Mesodermal cell (in vitro differentiated cells): ENCODE data around the gene ERC1.
"Not testable (repeated sequence)": the region's sequence is repeated elsewhere in the genome, so short reads cannot be mapped to it uniquely, and the experiment has no call there.

ENCODE experiments used
- H3K27ac ChIP-seq: 2 replicates; pipeline ENCODE4 v1.7.0; 2013; ENCODE audit warnings: mild to moderate bottlenecking, low read depth, low read length, moderate library complexity; ENCODE audit not compliant: severe bottlenecking
- H3K36me3 ChIP-seq: 2 replicates; pipeline ENCODE4 v1.7.1; 2013; ENCODE audit warnings: mild to moderate bottlenecking, low read length, moderate library complexity; ENCODE audit not compliant: control insufficient read depth, insufficient read depth
- H3K4me1 ChIP-seq: one replicate; pipeline ENCODE4 v1.7.1; 2013; ENCODE audit warnings: mild to moderate bottlenecking, low read length; ENCODE audit not compliant: insufficient read depth, control insufficient read depth, poor library complexity, severe bottlenecking
- H3K4me3 ChIP-seq: 2 replicates; pipeline ENCODE4 v1.7.0; 2013; ENCODE audit warnings: low read length, control low read depth, mild to moderate bottlenecking; ENCODE audit not compliant: insufficient read depth, poor library complexity, severe bottlenecking; ENCODE audit errors: extremely low read depth
- H3K9me3 ChIP-seq: 2 replicates; pipeline ENCODE4 v1.7.1; 2013; ENCODE audit warnings: mild to moderate bottlenecking, low read length, moderate library complexity; ENCODE audit not compliant: control insufficient read depth
- WGBS, 2 experiments: methylation state at CpG; one replicate each; pipeline ENCODE4 v1.1.5; 2013; ENCODE audit warnings: missing lambda C conversion rate in 2 of 2; ENCODE audit not compliant: insufficient coverage in 2 of 2; 5-methylcytosine and 5-hydroxymethylcytosine counted together

The ERC1 gene

DNA sequence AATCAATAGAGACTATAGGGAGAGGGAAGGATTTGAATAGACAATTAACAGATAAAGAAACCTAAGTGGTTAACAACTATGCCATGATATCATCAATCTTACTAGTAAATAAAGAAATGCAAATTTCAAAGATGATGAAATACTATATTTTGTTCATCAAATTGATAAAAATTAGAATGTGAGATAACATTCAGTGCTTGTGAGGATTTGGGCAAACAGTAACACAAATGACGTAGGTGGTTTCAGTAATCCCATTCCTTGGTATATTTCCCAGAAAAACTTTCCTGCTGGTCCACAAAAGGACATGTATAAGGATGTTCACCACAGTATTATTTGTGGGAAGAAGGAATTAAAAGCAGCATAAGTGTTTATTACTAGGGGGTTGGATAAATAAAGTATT lies 136.0 kb downstream of the ERC1 start:
- Histone ChIP-seq H3K36me3 (no peaks in the 10 kb centered on the region), H3K9me3 (no peaks in the 10 kb centered on the region), H3K4me3 (no peak overlapping the region), H3K27ac (no peak overlapping the region), H3K4me1 (no peaks in the 10 kb centered on the region)
- WGBS, 2 experiments, result 100% methylated on average over 1 of the region's 1 CpG; no CpG with 5 or more reads in 1 of the 2 experiments

DNA sequence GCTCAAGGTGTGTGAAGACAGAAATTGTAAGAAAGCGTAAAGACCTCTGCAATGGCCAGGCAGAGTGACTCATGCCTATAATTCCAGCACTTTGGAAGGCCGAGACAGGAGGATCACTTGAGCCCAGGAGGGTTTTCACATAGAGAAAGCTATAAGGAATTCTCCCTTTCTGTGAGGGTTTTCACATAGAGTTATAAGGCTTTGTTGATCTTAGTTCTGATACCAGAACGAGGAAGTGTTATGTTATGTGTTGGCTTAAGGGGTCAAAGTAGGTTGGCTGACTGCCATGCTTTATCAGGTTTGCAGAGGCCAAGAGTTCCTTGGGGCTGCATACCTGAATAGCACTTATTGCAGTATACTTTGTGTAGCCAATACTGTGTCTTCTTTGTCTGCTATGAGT lies 139.1 kb downstream of the ERC1 start:
- Histone ChIP-seq H3K4me3 (no peak overlapping the region), H3K4me1 (no peaks in the 10 kb centered on the region), H3K36me3 (no peaks in the 10 kb centered on the region), H3K27ac (no peak overlapping the region), H3K9me3 (no peaks in the 10 kb centered on the region)
- 94 to 95% methylated on average over 2 of the region's 3 CpGs for WGBS, 2 experiments

DNA sequence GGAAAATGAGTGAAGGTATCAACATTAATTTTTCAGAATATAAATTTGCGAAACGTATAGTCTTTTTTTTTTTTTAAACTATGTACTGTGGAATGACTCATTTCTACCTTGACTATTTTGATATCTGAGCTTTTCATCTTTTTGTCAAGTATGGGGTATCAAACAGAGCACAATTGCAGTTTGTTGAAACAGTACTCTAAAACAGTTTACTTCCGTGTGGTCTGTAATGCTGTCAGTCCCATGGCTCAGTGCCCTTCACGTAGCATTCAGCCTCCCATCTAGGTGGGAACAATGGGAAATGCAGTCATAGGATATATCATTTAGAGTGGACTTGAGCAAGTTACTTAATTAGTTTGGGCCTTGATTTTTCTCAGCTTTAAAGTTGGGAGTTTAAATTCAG lies 139.5 kb downstream of the ERC1 start:
- 93 to 100% methylated on average over 2 of the region's 4 CpGs for WGBS, 2 experiments
- Histone ChIP-seq H3K4me3 (no peak overlapping the region), H3K27ac (no peak overlapping the region), H3K4me1 (no peaks in the 10 kb centered on the region), H3K36me3 (no peaks in the 10 kb centered on the region), H3K9me3 (no peaks in the 10 kb centered on the region)

DNA sequence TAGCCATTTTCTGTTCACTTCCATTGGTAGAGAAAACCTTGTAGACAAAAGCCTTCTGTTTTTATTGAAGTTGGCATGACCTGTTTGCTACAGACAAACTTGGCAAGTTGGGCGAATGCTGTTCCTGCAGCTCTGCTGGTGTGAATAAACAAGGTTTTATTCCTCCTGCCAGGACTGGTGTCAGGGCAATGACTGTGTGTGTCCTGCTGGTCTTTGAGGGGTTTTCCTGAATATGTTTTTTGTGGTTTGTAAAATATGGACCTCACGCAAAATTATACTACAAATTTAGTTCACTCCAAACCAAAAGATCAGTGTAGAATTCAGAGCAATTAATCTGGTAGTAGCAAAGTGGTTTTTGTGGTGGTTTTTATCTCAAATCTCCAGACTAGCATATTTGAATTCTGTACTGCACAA lies 140.8 kb downstream of the ERC1 start:
- Histone ChIP-seq H3K27ac (no peak overlapping the region), H3K9me3 (no peaks in the 10 kb centered on the region), H3K4me3 (no peak overlapping the region), H3K36me3 (no peaks in the 10 kb centered on the region), H3K4me1 (no peaks in the 10 kb centered on the region)
- WGBS, 2 experiments, result 0% methylated on average over 1 of the region's 2 CpGs

DNA sequence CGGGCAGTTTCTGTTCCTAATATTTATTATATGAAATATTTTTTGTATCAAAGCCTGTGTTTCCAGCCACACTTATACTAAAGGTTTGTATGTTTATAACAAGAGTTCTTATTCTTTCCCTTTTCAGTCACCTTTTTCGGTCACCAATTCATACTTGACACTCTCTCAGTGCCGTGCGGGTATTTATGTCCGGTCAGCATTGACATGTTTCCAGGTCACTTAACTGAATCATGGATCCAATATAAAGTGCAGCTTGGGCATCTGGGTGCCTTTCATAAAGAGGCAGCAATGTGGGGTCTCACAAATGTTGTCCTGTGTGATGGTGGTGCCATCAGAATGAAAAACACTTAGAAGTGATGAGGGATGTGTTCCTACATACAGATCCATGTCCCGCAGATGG lies 141.3 kb downstream of the ERC1 start:
- no peak overlapping the region for H3K4me3 ChIP-seq
- H3K4me1 ChIP-seq, result no peaks in the 10 kb centered on the region
- no peaks in the 10 kb centered on the region for H3K36me3 ChIP-seq
- no peaks in the 10 kb centered on the region for H3K9me3 ChIP-seq
- WGBS, 2 experiments, result 93 to 100% methylated on average over 4 to 5 of the region's 6 CpGs
- H3K27ac ChIP-seq, result no peak overlapping the region

DNA sequence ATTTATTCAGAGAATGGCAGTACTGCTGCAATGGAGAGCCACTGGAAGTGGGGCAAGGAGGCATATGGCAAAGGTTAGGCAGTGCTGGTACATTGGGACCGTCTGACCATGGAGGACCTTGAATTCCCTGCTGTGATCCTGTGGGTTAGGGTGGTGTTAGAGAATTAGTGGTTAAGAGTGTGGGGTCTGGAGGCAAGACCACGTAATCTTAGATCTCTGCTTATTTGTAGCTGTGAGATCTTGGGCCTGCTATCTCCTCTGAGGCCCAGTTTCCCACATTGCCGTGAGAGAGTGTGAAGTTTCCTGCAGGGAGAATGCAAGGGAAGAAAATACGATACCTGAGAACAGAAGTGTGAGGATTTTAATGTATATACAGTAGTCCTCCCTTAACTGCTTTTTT lies 147.7 kb downstream of the ERC1 start:
- Histone ChIP-seq H3K4me1 (no peaks in the 10 kb centered on the region), H3K9me3 (no peaks in the 10 kb centered on the region), H3K4me3 (no peak overlapping the region), H3K36me3 (no peaks in the 10 kb centered on the region), H3K27ac (no peak overlapping the region)
- WGBS, 2 experiments, result 80 to 81% methylated on average over 3 of the region's 4 CpGs

DNA sequence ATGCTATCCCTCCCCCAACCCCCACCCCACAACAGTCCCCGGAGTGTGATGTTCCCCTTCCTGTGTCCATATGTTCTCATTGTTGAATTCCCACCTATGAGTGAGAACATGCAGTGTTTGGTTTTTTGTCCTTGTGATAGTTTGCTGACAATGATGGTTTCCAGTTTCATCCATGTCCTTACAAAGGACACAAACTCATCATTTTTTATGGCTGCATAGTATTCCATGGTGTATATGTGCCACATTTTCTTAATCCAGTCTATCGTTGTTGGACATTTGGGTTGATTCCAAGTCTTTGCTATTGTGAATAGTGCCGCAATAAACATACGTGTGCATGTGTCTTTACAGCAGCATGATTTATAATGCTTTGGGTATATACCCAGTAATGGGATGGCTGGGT lies 155.7 kb downstream of the ERC1 start:
- 90% methylated on average over 2 of the region's 4 CpGs; no CpG with 5 or more reads in 1 of the 2 experiments for WGBS, 2 experiments
- H3K9me3 ChIP-seq, H3K27ac ChIP-seq, H3K36me3 ChIP-seq, H3K4me1 ChIP-seq, H3K4me3 ChIP-seq: not testable (repeated sequence)

DNA sequence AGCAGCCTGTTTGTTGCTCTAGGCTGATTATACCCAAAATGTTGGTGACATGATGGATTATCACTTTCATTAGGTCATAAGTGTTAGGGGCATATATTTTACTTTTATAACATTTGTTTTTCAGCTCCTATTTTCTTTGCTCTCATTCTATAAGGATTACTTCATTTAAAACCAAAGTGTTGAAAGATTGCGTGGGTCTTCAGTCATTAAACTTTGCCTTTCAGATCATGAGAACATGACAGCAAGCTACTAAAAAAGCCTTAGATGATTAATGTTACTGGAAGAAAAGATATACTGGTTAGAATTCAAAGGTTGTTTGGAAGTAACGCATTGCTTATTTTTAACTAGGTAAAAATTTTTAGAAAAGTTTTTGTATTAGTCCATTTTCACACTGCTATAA lies 156.8 kb downstream of the ERC1 start:
- Histone ChIP-seq H3K9me3 (no peaks in the 10 kb centered on the region), H3K4me1 (no peaks in the 10 kb centered on the region), H3K27ac (no peak overlapping the region), H3K36me3 (peaks cover 10% of the 10 kb centered on the region), H3K4me3 (no peak overlapping the region)
- WGBS, 2 experiments, result 80 to 100% methylated on average over 1 of the region's 2 CpGs

DNA sequence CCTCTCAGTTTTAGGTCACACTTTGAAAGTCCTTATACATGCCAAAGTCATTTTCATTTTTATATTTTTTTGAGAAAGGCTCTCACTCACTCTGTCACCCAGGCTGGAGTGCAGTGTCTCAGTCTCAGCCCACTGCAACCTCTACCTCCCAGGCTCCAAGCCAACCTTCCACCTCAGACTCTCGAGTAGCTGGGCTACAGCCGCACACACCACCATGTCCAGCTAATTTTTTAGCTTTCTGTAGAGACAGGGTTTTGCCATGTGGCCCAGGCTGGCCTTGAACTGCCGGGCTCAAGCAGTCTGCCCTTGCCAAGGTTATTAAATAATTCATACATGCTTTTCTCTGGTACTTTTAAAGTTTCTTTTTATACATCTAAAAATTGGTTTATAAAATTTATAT lies 166.0 kb downstream of the ERC1 start:
- Histone ChIP-seq H3K4me3 (no peak overlapping the region), H3K4me1 (no peaks in the 10 kb centered on the region), H3K9me3 (no peaks in the 10 kb centered on the region), H3K36me3 (peaks cover 10% of the 10 kb centered on the region), H3K27ac (no peak overlapping the region)
- WGBS, 2 experiments, result 84 to 100% methylated on average over 1 to 2 of the region's 3 CpGs

DNA sequence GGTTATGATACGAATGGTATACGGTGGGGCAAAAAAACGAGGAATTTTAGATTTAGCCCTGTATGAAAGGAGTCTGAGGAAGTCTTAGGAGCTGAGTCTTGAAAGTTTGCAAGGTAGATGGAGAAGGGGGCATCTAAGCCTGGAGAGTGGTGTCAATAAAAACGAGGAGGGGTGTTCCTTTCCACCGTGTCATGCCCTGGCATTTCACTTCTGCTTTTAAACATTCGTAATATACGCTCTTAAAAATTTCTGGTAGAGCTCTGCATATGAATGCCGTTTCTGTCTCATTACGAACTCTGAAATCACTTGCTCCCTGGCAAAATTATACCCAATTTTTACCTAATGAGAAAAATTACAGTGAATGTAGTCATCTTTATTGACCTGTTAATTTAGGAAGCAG lies 170.2 kb downstream of the ERC1 start:
- Histone ChIP-seq H3K9me3 (no peaks in the 10 kb centered on the region), H3K27ac (no peak overlapping the region), H3K36me3 (no peaks in the 10 kb centered on the region), H3K4me1 (no peaks in the 10 kb centered on the region), H3K4me3 (no peak overlapping the region)
- 88 to 97% methylated on average over 7 to 8 of the region's 9 CpGs for WGBS, 2 experiments

DNA sequence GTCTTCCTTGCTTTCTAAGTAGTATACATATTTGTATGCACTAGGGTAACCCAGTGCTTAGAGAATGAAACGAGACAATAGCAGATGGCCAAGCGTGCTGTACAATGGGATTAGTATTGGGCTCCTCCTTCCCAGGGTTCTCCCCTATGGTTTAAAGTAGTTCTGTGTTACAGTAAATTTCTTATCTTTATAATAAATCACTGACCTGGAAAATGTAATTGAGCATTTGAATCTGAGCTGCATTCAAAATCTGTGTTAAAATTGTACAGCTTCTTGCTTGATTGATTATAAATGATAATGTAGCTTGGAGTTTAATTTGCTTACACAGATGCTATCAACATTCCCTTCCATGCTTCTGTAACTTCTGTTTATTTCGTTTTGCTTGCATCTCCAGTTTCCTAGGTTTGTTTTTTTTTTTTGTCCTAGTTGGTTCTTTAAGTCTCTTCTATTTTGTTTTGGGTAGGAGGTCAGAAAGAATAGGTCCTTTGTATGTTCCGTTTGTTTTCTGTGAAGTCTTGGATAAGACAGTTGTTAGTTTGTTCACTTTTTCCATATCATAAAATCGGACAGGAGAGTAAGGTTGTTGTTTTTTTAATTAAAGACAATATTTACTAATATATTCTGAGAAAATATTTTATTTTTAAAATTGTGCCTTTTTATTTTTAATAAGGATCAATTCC lies 171.2 kb downstream of the ERC1 start:
- WGBS, 2 experiments, result no CpG with 5 or more reads among the region's 5 CpGs
- no peak overlapping the region for H3K4me3 ChIP-seq
- H3K27ac ChIP-seq, result no peak overlapping the region
- no peaks in the 10 kb centered on the region for H3K4me1 ChIP-seq
- no peaks in the 10 kb centered on the region for H3K36me3 ChIP-seq
- no peaks in the 10 kb centered on the region for H3K9me3 ChIP-seq
